CD14-positive monocyte (primary cell): ENCODE data around the gene OR6B1. TPM values are rescaled to one million over a fixed set of nuclear protein-coding genes. Genes with fewer than 3 reads are reported as not detected.

ENCODE experiments used
- DNase-seq, 3 donors: peaks; one replicate each; pipeline ENCODE4 v3.0.0-alpha.2; 2011 to 2022
- H2AFZ ChIP-seq: 2 replicates; pipeline ENCODE4 v1.6.0; 2012; ENCODE audit warnings: mild to moderate bottlenecking, low read depth, low read length, inconsistent platforms; ENCODE audit not compliant: insufficient read depth, poor library complexity, severe bottlenecking
- H3K27ac ChIP-seq, 2 donors: 1 replicate in 1 of 2; 2 replicates in 1 of 2; pipeline ENCODE4 v1.5.1; 2012 to 2013; ENCODE audit warnings: low read length in 2 of 2, control low read depth in 1 of 2, inconsistent platforms in 1 of 2, low read depth in 1 of 2, mild to moderate bottlenecking in 1 of 2
- H3K27me3 ChIP-seq, 2 donors: one replicate each; pipeline versions ENCODE4 v1.6.0 to v1.6.1; 2011 to 2013; ENCODE audit warnings: low read length in 2 of 2; ENCODE audit not compliant: control insufficient read depth in 2 of 2, insufficient read depth in 2 of 2
- H3K36me3 ChIP-seq, 2 donors: replicated peaks in 1 of 2; 1 replicate in 1 of 2; 2 replicates in 1 of 2; pipeline versions ENCODE4 v1.5.1 to v1.6.1; 2012 to 2013; ENCODE audit warnings: low read length in 2 of 2, control low read depth in 1 of 2, inconsistent platforms in 1 of 2, mild to moderate bottlenecking in 1 of 2; ENCODE audit not compliant: insufficient read depth in 2 of 2, control insufficient read depth in 1 of 2
- H3K4me1 ChIP-seq, 2 donors: 1 replicate in 1 of 2; 2 replicates in 1 of 2; pipeline versions ENCODE4 v1.5.1 to v1.6.1; 2012 to 2013; ENCODE audit warnings: low read length in 2 of 2, control low read depth in 1 of 2, inconsistent platforms in 1 of 2, mild to moderate bottlenecking in 1 of 2, moderate library complexity in 1 of 2; ENCODE audit not compliant: insufficient read depth in 2 of 2, control insufficient read depth in 1 of 2
- H3K4me2 ChIP-seq: replicated peaks from 2 replicates; pipeline ENCODE3; 2012; ENCODE audit warnings: low read length, moderate library complexity, mild to moderate bottlenecking; ENCODE audit not compliant: poor library complexity, severe bottlenecking; ENCODE audit errors: extremely low read depth
- H3K4me3 ChIP-seq, 3 experiments: fragments of 200-600 bp in 1 of 3; sonication (generic) in 1 of 3; replicated peaks in 1 of 3; 1 replicate in 2 of 3; 2 replicates in 1 of 3; pipeline ENCODE4 v1.5.1; 2011 to 2013; ENCODE audit warnings: low read length in 3 of 3, mild to moderate bottlenecking in 3 of 3, control low read depth in 2 of 3, low read depth in 2 of 3, inconsistent platforms in 1 of 3, moderate library complexity in 1 of 3
- H3K79me2 ChIP-seq: 2 replicates; pipeline ENCODE4 v1.6.0; 2012; ENCODE audit warnings: mild to moderate bottlenecking, control low read depth, inconsistent platforms, low read length, moderate library complexity; ENCODE audit not compliant: insufficient read depth
- H3K9ac ChIP-seq: 2 replicates; pipeline ENCODE4 v1.6.0; 2017; ENCODE audit warnings: low read length, mild to moderate bottlenecking; ENCODE audit not compliant: insufficient read depth, poor library complexity, severe bottlenecking
- H3K9me3 ChIP-seq, 2 donors: replicated peaks in 1 of 2; 1 replicate in 1 of 2; 2 replicates in 1 of 2; pipeline versions ENCODE4 v1.5.1 to v1.6.1; 2012 to 2013; ENCODE audit warnings: low read length in 2 of 2, control low read depth in 1 of 2; ENCODE audit not compliant: control insufficient read depth in 1 of 2, insufficient read depth in 1 of 2
- H4K20me1 ChIP-seq: 2 replicates; pipeline ENCODE4 v1.6.0; 2012; ENCODE audit warnings: mild to moderate bottlenecking, low read length, control low read depth, moderate library complexity; ENCODE audit not compliant: insufficient read depth
- H3K27ac Mint-ChIP-seq, 7 donors: one replicate each; pipeline ENCODE4 v1.8.0; 2020; ENCODE audit warnings: mild to moderate bottlenecking in 7 of 7, mixed read lengths in 7 of 7, moderate library complexity in 6 of 7, inconsistent platforms in 2 of 7
- H3K27me3 Mint-ChIP-seq, 3 donors: one replicate each; pipeline ENCODE4 v1.8.0; 2021 to 2022; ENCODE audit warnings: low read depth in 3 of 3, mild to moderate bottlenecking in 3 of 3, mixed read lengths in 3 of 3, moderate library complexity in 3 of 3, inconsistent platforms in 1 of 3
- H3K36me3 Mint-ChIP-seq, 2 donors: one replicate each; pipeline ENCODE4 v1.8.0; 2020; ENCODE audit warnings: mixed read lengths in 2 of 2, inconsistent platforms in 1 of 2, mild to moderate bottlenecking in 1 of 2
- H3K4me1 Mint-ChIP-seq: one replicate; pipeline ENCODE4 v1.8.0; 2020; ENCODE audit warnings: mild to moderate bottlenecking, mixed read lengths
- H3K4me3 Mint-ChIP-seq, 2 donors: one replicate each; pipeline ENCODE4 v1.8.0; 2020; ENCODE audit warnings: mild to moderate bottlenecking in 2 of 2, mixed read lengths in 2 of 2, moderate library complexity in 1 of 2
- H3K9me3 Mint-ChIP-seq, 7 donors: one replicate each; pipeline ENCODE4 v1.8.0; 2020 to 2022; ENCODE audit warnings: mixed read lengths in 7 of 7, mild to moderate bottlenecking in 6 of 7, moderate library complexity in 6 of 7, inconsistent platforms in 2 of 7
- CTCF ChIP-seq: fragments of 200-600 bp; IDR thresholded peaks from one replicate; pipeline ENCODE4 v1.8.0; 2022; ENCODE audit warnings: antibody characterized with exemption, mild to moderate bottlenecking
- WGBS: methylation state at CpG from one replicate; pipeline ENCODE4 v1.1.5; 2013; ENCODE audit warnings: missing lambda C conversion rate; ENCODE audit not compliant: insufficient coverage; 5-methylcytosine and 5-hydroxymethylcytosine counted together
- intact Hi-C, 2 donors: fragments of 100-400 bp; cut with micrococcal nuclease; formaldehyde crosslinking; loops; one replicate each; pipeline versions ENCODE4 v1.15.0 to v1.15.1; 2023
- polyA minus RNA-seq: library from RNA; depleted of rRNA, polyadenylated mRNA; stranded (reverse); fragments of >200 nt; gene quantifications from 2 replicates; pipeline ENCODE4 v1.2.3, GENCODE V29; 2012
- polyA plus RNA-seq, 3 donors: library from polyadenylated mRNA; depleted of rRNA in 1 of 3; unstranded in 2 of 3; stranded (reverse) in 1 of 3; fragments of 300-500 nt in 2 of 3; fragments of >200 nt in 1 of 3; fragmentation: Illumina TruSeq in 2 of 3; gene quantifications; 1 replicate in 2 of 3; 2 replicates in 1 of 3; pipeline ENCODE4 v1.2.3, GENCODE V29; 2012 to 2021
- total RNA-seq, 12 experiments: library from RNA in 1 of 12; stranded (reverse) in 1 of 12; fragments of 120-200 nt in 1 of 12; gene quantifications; one replicate each; pipeline ENCODE4 v1.2.4 and lab custom pipeline; 2013 to 2026; ENCODE audit warnings: mixed read lengths in 6 of 12, inconsistent platforms in 1 of 12

OR6B1 gene
- total RNA-seq (2013), result not detected
- polyA plus RNA-seq, result not detected
- not detected in 2 replicates for polyA minus RNA-seq
- 0 to 1.8 (median 0) reads per million in 11 experiments for total RNA-seq (lab: John Stamatoyannopoulos, UW)

- 87% methylated on average over 2 of the region's 4 CpGs for WGBS
- DNase-seq, result no peak
- H3K9ac ChIP-seq, result no peak within 1 kb of the TSS
- Mint-ChIP-seq H3K36me3 (no peaks in the 10 kb centered on the region), H3K27me3 (peaks cover 0 to 2% (median 0%) of the 10 kb centered on the region in 3 donors), H3K9me3 (peaks cover 0 to 3% (median 1%) of the 10 kb centered on the region in 7 donors), H3K4me3 (no peak within 1 kb of the TSS), H3K27ac (no peak within 1 kb of the TSS), H3K4me1 (no peaks in the 10 kb centered on the region)
- no peak within 1 kb of the TSS for H3K27ac ChIP-seq
- H3K4me2 ChIP-seq, result no peak within 1 kb of the TSS
- no peaks in the 10 kb centered on the region for H3K9me3 ChIP-seq
- H3K27me3 ChIP-seq, result peaks cover 0 to 2% of the 10 kb centered on the region in 2 donors
- H3K4me1 ChIP-seq, result no peaks in the 10 kb centered on the region
- no peak within 1 kb of the TSS for H3K4me3 ChIP-seq
- no peak for TF ChIP-seq CTCF
- no peaks in the 10 kb centered on the region for H4K20me1 ChIP-seq
- no peaks in the 10 kb centered on the region for H3K36me3 ChIP-seq
- no peak within 1 kb of the TSS for H2AFZ ChIP-seq
- intact Hi-C loops, result no loop called here
- no peaks in the 10 kb centered on the region for H3K79me2 ChIP-seq
Measured at GRCh38 chr7:144000020-144000419, at the start of gene OR6B1. Gene OR6B1, plus strand, starts transcription at chr7:144000320. Its CDS starts 3,677 bp downstream, at chr7:144003997.

- H3K36me3 ChIP-seq, result no peaks in the 10 kb centered on the region
- WGBS, result no CpG with 5 or more reads among the region's 3 CpGs
- Mint-ChIP-seq H3K27me3 (peaks cover 0 to 2% (median 2%) of the 10 kb centered on the region in 3 donors), H3K4me1 (no peaks in the 10 kb centered on the region), H3K27ac (no peak overlapping the region), H3K36me3 (no peaks in the 10 kb centered on the region), H3K4me3 (no peak overlapping the region), H3K9me3 (peaks cover 0 to 8% (median 3%) of the 10 kb centered on the region in 7 donors)
- H3K27ac ChIP-seq, result no peak overlapping the region
- no peaks in the 10 kb centered on the region for H3K4me1 ChIP-seq
- H3K79me2 ChIP-seq, result no peaks in the 10 kb centered on the region
- H3K9me3 ChIP-seq, result no peaks in the 10 kb centered on the region
- no peak overlapping the region for H3K4me3 ChIP-seq
- intact Hi-C loops, result no loop called here
- H3K4me2 ChIP-seq, result no peak overlapping the region
- no peaks in the 10 kb centered on the region for H3K27me3 ChIP-seq
- no peak overlapping the region for H3K9ac ChIP-seq
- no peak for TF ChIP-seq CTCF
- H4K20me1 ChIP-seq, result no peaks in the 10 kb centered on the region
- H2AFZ ChIP-seq, result no peak overlapping the region
- DNase-seq, result no peak
Measured at GRCh38 chr7:143953421-143953820, 46.7 kb upstream of the OR6B1 start.
